Endometrial microvascular endothelial cells (primary cell): ENCODE results near the gene CKAP4. TPM values are rescaled to one million over a fixed set of nuclear protein-coding genes. Genes with fewer than 3 reads are reported as not detected.

Source experiments
- in situ Hi-C: cut with HindIII; loops from 2 replicates; pipeline ENCODE4 v1.10.0; 2017; ENCODE audit warnings: low sequenced_read_pairs, low pct_unique_long_range_greater_than_20kb; ENCODE audit errors: inconsistent ontology term
- total RNA-seq: library from RNA; depleted of rRNA; stranded (reverse); fragments of >200 nt; gene quantifications from one replicate; pipeline ENCODE4 v1.2.3, GENCODE V29; 2015; ENCODE audit errors: inconsistent ontology term

The CKAP4 gene
- total RNA-seq, 1 donor from 2014 or later = 210 TPM

DNA sequence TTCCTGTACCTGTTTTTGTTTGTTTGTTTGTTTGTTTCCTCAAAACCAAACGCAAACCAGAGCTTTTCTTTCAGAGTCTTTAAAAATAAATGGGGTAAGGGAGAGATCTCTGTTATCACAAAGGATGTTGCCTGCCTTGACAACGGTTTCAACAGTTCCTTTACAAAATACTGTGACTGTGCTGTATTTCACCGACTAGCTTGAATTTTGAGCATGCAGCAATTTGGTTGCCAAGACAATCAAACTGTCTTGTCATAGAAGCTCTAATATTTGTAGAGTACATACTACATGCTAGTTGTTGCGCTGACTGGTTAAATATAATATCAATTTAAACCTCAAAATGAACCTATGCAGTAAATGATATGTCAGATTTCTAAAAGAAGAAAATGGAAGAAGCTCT lies 32.3 kb upstream of the CKAP4 start:
- in situ Hi-C loops = no loop called here

- in situ Hi-C loops = no loop called here
Measured at GRCh38 chr12:106276032-106276740, 28.4 kb upstream of the CKAP4 start.

DNA sequence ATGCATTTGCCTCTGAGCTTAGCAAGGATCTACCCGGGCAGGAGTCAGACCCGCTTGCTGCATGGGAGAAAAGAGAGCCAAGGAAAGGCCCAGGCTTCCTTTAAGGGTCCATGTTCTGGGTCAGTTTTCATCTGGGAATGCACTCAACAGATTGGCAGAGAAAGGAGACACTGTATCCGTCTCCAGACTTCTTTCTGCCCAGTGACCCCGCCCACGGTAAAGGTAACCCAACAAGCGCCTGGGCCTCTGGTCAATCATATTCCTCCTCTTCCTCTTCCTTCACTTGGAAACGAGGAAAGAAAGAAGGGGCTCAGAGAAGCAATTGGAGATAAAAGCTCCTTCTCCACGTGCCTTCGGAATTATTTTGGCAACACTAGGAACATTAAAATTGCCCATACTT lies 27.6 kb upstream of the CKAP4 start:
- in situ Hi-C loops = no loop called here

DNA sequence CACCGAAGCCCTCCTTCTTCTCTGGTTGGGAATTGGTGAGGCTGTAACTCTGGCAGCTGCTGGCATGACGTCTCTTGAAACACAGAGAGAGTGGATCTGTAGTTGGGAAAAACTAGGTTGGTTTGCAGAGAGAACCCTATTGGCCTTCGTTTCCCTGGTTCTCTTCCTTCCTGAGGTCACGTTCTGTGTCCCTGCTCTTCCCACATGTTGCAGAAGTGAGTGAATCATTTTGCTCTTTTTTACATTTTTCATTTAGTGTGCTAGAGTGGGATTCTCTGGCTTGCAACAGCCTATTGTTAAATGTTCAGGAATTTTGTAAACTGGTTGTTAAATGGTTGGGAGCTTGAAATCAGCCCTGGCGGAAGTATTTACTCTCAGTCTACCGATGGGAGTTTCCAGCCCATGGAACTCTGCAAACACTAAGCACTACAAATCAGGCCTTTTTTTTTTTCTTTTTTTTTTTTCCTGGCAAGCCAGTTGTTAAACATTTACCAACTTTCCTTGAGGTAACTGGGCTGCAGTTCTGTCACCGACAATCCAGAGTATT lies 26.8 kb upstream of the CKAP4 start:
- in situ Hi-C loops = no loop called here

- in situ Hi-C loops = no loop called here
Measured at GRCh38 chr12:106274012-106274411, 26.2 kb upstream of the CKAP4 start.

- in situ Hi-C loops = no loop called here
Measured at GRCh38 chr12:106273491-106273890, 25.7 kb upstream of the CKAP4 start.

DNA sequence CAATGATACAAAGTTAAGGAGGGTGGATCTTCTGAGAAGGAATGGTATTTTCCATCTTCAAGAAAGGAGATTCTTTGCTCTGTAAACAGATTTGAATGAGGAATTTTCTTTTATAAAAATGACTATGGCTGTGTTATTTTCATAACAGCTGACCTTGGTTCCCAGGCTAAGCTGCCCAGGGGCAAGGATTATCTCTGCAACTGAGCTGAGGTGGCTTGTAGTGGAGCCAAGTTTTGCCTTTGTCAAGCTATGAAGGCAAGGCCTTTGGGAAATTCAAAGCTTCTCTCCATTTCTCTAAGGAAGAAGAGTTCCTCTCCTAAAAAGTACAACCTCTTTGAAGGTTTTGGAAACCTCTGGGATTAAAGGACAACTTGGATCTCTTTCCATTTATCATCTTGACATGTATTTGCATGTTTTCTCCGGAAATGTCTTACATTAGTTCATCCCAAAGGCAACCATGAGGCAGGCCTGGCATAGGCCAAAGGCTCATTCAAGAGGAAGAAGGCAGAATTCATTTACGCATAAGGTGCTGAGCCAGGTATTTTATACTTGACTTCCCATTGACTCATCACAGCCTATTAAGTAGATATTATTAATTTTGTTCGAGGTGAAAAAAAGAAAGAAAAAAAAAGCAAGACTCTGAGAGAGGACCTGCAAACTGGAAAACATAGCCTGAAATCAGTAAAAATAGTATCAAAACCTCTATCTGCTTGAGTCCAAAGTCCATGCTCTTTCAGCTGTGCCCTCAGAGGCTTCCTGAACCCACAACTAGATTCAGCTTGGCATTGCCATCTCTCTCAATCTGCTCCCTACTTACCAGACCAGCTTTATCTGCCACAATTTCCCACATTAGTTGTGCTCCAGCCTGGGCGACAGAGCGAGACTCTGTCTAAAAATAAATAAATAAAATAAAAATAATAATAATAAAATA lies 24.0 kb upstream of the CKAP4 start:
- in situ Hi-C loops = no loop called here

GRCh38 chr12:106269150-106269771 lies 21.4 kb upstream of the CKAP4 start:
- in situ Hi-C loops = no loop called here

DNA sequence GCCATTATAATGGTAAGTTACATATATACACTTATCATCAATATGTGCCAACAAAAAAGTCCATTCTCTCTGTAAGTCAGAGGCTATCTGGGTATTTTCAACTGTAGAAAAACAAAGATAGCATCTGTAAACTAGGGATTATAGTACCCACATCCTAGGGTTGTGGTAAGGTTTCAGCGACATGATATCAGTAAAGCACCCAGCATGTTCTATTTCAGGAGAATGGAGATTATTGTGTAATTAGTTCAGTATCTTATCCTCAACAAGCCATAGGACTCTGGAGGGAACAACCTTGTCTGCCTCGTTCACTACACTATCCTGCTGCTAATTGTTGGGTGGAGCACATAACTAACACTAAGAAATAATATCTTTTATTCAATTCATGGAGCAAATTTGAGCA lies 19.7 kb upstream of the CKAP4 start:
- in situ Hi-C loops = no loop called here

GRCh38 chr12:106265116-106265515 lies 17.3 kb upstream of the CKAP4 start:
- in situ Hi-C loops = no loop called here

- in situ Hi-C loops = no loop called here
Measured at GRCh38 chr12:106258935-106259334, 11.1 kb upstream of the CKAP4 start.

DNA sequence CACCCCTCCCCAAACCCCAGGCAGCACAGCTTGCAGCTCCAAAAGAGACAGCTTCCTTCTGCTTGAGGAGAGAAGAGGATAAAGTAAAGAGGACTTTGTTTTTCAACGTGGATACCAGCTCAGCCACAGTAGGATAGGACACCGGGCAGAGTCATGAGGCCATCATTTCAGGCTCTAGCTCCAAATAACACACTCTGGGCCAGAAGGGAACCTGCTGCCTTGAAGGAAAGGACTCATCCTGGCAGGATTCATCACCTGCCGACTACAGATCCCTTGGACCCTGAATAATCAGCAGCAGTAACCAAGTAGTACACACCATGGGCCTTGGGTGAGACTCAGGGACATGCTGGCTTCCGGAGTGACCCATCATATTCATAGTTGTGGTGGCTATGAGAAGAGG lies 10.4 kb upstream of the CKAP4 start:
- in situ Hi-C loops = no loop called here

- in situ Hi-C loops = no loop called here
Measured at GRCh38 chr12:106256524-106256923, 8.7 kb upstream of the CKAP4 start.

GRCh38 chr12:106255952-106256351 lies 8.1 kb upstream of the CKAP4 start:
- in situ Hi-C loops = no loop called here

- in situ Hi-C loops = no loop called here
Measured at GRCh38 chr12:106255493-106255892, 7.7 kb upstream of the CKAP4 start.

- in situ Hi-C loops = no loop called here
Measured at GRCh38 chr12:106254724-106255123, 6.9 kb upstream of the CKAP4 start.

- in situ Hi-C loops = no loop called here
Measured at GRCh38 chr12:106251631-106252455, 4.0 kb upstream of the CKAP4 start.

DNA sequence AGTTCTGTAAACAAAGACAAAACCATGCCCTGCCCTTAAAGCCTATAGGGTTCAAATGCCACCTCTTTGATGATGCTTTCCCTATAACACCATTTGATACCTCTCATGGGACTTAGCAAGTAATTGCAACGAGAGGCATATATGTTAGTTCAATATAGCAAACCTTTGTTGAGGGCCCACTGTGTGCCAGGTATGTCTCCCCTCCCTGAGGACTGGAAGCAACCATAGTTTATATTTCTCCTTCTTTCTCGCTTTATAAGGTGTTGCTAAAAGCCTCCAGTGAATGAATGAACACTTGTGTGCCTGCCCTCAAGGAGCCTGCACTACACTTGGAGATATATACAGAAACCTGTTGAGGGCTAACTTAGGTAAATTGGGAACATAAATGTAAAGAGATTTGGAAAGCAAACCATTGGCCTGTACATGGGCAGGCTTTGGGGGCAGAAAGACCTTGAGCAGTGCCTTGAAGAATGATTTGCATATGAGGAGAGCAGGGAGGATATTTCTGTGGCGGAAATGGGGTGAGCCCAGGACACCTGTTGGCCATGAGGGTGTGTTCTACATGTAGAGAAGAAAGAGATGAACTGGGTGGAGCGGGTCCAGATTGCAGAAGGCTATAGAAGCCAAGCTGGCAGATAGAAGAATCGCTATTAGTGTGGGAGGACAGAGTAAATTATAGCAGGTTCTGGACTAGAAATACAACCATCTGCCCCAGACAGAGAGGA lies 1.8 kb upstream of the CKAP4 start:
- in situ Hi-C loops = no loop called here
